Fibroblast of skin of right quadriceps (primary cell): ENCODE data around the gene GALK2.
A peak's percentile ranks its signal among the peaks of the same experiment; 100 is the strongest.

Experiments used
- DNase-seq: peaks from one replicate; pipeline ENCODE4 v3.0.0-alpha.2; 2013

The GALK2 gene

DNA sequence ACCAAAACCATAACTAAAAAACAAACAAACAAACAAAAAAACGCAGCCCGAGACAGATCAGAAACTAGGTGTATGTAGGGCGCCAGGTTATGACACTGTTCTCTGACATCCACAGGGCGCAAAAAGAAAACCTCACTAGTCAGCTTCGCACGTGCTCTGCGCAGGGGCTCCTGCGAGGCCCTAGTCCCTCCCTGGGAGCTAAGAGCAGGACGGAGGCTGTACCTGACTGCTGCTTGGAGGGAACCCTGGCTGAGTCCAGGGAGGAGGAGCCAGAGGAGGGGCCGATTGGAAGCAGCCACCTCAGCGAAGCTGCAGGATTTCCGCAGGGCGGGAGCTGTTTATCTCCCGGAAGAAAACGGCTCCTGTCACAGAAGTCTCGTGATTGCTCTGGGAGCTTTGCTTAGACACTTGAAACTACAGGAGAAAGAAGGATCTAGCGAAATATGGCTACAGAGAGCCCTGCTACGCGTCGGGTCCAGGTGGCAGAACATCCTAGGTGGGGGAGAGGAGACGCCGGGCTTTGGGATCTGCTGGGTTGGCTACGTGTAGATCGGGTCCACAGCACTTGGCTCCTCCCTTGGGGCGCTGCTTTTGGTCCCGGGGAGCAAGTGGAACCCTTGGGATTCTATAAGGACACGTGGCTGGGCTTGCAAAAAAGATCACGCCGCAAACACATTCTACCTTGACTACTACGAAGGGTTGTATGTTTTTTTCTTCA is at the start of gene GALK2:
Gene GALK2 (plus strand): TSS at position 368 of the 718 bp plus-strand sequence. CDS start 76 bp downstream, at position 444.
- DNase-seq = peak; percentile 81

DNA sequence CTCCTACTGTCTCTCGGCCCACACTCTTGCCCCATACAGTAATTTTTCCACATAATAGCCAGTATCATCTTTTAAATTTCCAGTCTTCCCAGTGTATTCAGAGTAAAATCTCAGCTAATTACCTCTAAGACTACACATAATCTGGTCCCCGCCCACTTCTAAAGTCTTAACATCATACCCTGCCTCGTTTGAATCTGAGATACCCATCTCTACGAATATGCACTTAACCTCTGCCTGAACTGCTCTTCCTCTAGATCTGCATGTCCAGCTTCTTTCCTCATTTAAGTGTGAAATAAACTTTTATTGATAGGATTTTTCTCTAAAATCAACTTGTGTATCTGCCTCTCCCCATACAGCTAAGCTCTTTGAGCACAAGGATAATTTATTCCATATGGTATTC is 49.2 kb upstream of the GALK2 start:
- no peak for DNase-seq

DNA sequence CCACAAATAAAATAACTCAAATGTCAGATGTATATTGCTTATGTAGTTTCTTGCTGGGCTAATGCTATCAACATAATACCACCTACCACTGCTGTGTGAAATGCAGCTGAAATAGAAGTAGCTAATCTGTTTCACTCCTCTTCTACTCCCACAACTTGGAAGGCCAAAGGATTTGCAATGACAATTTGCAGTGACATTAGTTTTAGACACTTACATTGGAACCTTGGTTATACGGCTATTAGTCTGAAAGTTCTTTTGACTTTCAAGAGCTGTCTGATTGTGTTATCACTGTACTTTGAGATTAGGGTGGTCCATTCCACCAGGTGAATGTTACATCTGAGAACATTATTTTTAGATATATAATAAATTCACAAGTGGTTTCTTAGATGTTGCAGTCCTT is 48.1 kb upstream of the GALK2 start:
- DNase-seq = no peak

DNA sequence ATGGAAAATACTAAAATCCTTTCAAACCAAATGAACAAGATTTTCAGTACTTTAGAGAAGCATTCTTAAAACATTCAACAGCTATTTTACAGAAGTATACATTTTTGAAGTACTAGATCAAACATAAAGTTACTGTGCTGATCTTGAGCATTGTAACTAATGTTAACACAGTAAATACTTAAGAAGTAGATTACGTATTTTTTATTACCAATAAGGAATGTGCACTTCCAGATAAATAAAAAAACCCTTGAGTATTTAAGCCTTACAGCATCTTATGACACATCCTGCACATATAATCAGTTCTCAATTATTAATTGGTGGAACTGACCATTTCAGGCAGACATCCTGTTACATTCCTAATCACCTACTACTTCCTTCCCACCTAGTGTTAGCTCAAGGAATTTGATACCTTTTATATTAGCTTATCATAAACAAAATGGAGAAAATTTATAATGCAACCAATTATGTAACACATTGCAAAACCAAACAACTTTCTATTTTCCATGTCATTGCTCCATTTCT is 47.4 kb upstream of the GALK2 start:
- DNase-seq = no peak

DNA sequence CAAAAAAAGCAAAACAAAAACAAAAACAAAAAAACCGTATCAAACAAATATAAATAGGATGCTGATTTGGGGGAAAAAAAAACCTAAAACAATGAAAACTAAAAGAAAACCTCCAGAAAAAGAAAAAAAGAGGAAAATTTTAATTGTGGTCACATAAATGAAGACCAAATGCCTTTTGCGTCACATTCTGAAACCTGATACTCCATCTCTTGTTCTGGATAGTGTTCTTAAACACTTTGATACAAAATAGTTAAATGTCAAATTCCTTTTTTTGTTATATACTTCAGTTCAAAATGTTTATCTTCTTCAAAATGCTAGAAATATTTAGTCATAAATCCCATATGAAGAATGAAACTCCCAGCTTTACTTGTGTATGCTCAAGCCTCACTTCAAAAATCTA is 45.7 kb upstream of the GALK2 start:
- no peak for DNase-seq

DNA sequence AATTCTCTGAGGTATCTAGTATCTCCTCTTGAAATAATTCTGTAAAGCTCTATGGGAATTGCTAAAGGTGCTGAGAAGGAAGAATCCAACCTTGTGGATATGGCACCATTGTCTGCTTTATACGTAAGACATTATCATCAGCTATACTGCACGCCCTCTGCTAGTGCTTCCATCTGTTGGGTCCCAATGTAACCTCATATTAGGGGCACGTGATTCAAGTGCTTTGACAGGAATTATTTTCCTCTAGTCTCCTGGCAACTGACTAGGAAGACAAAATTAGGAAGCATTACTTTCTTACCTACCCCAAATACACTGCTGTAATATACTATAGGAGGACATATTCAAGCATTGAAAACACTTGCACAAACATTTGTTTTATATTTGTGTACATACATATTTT is 38.6 kb upstream of the GALK2 start:
- DNase-seq = no peak

DNA sequence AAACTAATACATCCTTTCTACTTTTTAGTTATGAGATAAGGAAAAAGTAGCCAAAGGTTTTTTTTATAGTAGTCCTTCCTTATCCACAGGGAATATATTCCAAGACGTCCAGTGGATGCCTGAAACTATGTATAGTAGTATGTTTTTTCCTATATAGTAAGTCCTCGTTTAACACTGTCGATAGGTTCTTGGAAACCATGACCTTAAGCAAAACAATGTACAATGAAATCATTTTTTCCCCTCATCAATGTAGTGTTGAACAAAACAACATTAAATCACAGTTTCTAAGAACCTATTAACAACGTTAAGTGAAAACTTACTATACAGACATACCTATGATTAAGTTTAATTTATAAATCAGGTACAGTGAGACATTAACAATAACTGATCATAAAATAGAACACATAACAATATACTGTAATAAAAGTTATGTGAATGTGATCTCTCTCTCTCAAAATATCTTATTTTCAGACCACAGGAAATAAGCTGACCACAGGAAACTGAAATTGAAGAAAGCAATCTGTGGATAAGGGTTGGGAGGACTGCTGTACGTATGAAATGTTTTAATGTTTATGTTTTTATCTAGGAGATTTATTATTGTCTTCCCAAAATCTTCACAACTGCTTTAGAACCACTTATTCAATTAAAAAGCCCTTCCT is 35.2 kb upstream of the GALK2 start:
- peak; percentile 24 for DNase-seq

DNA sequence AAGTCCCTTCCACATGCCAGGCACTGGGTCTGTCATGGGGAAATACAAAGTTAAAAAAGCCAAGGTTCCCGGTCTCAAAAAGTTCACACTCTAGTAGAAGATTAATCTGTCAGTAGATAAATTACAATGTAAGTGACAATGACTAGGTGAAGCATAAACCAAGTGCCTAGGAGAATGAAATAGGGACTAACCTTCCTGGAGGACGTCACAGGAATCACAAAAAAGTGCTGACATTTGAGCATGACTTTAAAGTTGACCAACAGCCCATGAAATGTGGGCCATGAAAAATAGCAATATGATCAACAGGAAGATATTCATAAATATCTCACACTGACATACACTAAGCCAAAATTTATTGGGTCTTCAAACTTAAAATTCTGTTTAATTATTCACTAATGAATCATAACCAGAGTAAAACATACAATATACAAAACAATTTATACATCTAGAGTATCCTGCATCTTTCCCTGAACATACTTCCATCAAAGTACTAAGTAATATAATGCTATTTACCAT is 34.6 kb upstream of the GALK2 start:
- peak; percentile 2 for DNase-seq

DNA sequence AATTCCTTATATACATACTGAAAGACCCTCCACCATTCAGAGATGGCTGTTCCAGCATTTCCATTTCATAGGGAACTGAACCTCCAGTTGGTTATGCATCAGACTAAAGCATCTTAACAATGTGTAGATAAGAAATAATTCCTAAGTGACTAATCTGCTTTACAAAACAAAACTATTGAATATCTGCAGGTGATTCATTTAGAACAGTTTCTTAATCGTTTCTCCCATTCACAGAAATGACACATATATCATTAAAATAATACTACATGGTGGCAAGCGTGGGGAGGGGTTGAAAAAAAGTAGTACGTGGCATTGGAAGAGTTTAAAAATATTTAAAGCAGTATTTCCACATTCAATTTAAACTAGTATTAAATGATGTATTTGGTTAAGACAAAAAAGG is 34.1 kb upstream of the GALK2 start:
- peak; percentile 84 for DNase-seq

DNA sequence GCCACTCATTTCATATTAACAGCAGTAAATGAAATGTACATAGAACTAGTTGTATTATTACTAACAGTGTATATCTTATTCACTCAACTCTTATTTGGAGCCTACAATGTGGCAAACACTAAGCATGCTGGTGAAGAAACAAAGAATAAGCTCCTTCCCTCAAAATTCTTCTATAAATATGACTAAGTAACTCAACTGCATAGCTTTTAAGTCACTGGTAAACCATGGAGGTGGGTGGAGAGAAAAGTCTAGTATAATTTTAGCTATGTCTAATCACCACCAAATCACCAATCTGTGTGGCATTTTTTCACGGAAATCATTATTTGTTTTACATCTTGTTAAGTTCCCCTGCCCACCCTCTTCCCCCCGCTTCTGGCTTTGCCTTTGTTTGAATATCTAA is 32.2 kb upstream of the GALK2 start:
- DNase-seq = peak; percentile 48

DNA sequence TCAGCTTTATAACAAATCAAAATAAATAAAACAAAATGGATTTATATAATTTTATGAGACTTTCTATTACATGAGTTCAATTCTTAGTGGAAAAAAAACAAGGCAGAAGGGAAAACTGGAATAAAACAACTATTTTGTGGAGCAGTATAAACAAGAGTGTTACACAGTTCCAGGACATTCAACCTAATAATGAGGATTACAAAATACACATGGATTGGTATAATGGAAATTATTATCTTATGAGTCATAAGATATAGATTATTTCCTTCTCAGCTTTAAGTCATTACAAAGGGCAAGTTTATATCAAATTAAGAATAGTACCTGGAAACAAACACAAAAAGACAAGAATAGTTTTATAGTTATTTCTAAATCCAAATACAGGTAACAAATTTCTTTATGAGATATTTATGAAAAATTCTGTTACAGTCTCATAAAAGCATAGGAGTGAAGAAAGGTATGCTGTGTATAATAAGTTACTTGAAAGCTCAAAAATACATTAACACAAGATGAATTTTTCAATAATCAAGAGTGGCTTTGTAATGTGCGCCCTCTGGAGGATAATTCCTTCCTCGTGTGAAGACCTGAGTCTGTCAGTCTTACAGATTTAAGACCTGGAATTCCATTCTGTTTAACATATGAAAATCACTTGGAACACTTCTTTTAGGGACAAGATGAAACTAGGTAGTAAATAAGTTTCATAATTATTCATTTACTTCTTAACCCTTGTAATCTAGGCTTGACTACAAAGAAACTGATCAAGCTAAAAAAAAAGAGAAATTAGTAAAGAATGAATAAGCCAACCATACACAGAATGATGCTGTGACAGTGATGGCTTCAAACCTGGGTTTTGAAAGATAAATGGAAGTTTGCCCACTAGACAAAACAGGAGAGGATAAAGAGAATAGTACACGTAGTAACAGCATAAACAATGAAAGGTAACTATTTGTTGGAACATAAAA is 24.1 kb upstream of the GALK2 start:
- DNase-seq = peak; percentile 62

DNA sequence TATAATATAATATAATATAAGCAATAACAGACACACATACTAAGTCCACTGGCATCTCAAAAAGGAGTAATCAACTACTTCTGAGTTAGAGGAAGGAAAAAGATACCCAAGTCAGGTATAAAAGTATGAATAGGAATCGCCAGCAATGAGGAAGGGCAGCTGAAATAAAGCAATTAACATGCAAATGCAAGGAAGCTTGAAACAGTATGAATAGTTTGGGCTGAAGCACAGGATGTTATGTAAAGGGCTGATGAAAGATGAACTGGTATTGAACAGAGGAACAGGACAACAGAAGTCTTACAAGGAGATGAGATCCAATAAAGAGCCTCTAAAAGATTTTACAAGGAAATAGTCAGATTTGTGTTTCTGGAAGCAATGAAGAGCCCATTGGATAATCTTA is 21.7 kb upstream of the GALK2 start:
- no peak for DNase-seq

DNA sequence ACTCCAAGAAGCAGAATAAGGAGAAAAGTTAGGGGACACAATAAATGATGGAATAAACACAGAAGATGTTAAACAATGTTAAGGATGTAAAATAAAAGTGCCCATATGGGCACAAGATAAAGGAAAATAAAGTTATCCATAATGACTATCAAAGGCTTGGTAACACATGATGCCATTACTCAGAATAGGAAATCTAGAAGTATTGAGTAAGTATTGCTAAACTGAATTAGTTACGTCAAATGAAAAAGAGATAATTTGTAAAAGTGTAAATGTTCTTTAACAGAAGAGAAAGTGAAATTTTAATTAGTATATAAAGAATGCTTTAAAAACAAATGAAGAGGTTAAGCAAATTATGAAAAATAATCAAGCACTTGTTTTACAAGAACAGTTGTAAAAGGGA is 21.3 kb upstream of the GALK2 start:
- no peak for DNase-seq

DNA sequence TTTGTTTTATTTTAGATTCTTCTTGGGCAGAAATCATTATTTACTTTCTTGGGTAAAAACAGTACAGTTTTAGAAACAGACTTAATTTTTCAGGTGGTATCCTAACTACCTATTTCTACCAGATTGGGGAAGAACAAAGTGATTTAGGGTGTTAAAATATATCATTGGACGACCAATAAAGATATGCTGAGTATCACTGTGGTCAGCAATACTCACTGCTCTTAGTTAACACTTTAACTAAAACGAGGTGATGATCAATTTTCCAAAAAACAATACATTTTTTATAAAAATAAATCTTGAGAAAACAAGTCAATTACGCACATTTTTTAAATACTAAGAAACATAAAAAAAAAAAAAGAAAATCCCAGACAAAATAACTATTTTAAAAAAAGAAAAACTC is 18.2 kb upstream of the GALK2 start:
- DNase-seq = no peak

DNA sequence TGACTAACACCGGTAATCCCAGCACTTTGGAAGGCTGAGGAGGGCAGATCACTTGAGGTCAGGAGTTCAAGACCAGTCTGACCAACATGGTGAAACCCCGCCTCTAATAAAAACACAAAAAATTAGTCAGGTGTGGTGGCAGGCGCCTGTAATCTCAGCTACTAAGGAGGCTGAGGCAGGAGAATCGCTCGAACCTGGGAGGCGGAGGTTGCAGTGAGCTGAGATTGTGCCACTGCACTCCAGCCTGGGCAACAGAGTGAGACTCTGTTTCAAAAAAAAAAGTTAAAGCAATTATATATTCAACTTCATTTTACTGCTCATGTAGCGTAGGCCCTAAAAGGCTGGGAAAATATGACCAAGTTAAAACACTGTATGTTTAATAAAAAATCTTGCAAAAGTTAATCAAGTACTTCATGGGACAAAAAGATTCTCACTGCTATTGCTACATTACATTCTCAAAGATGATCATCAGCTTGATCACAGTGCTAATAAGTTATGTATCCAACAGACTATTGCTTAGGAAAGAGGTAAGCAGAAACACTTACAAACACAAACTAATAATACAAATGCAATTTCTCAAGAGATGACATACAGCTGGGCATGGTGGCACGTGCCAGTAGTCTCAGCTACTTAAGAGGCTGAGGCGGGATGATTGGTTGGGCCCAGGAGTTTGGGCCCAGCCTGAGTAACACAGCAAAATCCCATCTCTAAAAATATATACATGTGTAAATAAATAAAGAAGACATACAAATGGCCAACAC is 17.3 kb upstream of the GALK2 start:
- DNase-seq = no peak

DNA sequence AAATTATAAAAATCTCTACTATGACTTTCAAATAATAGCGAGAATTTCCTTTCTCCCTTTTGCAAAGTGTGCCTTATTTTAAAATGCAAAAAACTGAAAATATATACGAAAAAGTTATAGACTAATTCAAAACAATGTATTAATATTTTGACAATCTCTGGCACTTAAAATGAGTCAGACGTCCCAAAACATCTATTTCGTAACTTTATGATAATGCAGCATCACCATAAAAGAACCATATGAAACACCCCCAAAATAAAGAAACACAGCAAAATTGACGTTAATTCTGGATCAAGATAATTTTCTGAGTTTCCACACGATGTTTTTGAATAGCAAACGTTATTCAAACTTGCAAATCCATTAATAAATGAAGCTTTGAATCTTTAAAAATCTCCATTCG is 15.7 kb upstream of the GALK2 start:
- no peak for DNase-seq

DNA sequence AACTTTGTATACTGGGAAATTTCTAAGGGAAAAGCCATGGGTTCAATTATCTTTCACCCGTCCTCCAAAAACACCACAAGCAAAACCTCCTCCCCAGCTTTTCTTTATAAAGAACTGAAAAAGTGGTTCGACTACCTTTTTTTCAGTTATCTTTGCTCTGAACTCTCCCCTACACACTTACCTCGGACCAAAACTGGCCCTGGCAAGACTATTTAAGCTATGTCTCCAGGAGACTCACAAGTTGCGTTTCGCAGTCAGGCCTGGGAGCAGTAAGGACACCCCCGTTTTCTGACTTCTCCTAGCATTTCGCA is 15.3 kb upstream of the GALK2 start:
- no peak for DNase-seq

DNA sequence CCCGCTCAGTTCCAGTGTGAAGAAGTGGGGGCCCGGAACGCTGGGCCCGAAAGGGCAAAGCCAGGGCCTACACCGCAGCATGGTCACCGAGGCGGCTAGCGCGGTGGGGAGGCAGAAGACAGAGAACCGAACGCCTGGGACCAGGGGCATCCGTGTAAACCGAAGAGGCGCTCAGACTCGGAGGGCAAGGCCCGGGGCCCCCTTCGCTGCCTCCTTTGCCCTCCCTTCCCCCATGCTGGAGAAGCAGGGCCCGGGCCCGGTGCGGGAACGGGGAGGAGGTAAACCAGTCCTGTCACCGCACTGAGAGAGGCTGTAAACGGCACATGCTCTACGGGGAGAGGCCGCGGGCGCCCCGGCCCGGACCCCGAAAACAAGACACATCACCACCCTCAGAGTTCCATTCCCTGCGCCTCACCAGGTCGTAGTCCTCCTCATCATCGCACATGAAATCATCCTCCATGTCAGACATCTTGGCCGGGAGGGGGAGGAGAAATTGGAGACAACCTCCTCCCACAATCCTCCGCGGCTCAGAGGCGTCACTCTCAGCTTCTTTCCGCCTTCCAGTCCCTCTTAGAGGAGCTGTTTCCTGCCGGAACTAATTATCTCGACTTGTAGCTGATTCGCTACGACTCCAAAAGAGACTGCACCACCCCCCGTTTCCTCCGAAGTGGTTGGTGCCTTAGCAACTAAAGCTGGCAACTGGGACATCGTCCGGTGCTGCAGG is 14.8 kb upstream of the GALK2 start, which contains the start of gene COPS2:
Gene COPS2 (minus strand): TSS at position 490 of the 724 bp plus-strand sequence. CDS start 21 bp downstream, at position 469.
- peak; percentile 98 for DNase-seq

DNA sequence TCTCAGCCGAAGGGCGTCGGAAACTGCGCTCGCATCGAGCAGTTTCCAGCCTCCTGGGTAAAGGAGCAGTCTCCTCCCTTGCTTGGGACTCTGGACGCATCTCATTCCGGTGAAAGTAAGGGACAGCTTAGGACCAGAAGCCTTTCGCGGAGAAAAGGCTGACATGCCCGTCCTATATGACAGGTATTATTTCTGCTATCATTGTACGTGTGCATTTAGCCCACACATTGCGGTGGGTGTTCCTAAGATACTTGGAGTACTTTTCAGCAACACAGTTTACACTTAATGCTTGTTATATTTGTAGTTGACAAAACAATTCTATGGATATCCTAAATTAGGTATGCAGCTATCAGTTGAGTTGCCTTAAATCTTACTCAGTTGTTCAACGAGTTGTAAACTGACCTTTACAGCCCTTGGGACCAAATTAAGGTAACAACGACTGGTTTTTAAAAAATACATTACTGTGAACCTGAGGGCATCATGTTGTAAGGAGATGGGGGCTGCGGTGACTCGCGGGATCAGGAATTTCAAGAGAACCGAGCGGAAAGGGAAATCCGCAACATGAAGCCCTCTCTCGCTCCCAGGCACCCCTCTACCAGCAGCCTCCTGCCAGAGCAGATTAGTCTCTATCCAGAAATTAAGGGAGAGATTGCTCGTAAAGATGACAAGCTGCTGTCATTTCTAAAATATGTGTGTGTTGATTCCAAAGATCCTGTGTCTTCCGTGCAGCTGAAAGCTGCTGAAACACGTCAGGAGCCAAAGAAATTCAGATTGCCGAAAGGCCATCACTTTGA is 14.0 kb upstream of the GALK2 start:
- no peak for DNase-seq

DNA sequence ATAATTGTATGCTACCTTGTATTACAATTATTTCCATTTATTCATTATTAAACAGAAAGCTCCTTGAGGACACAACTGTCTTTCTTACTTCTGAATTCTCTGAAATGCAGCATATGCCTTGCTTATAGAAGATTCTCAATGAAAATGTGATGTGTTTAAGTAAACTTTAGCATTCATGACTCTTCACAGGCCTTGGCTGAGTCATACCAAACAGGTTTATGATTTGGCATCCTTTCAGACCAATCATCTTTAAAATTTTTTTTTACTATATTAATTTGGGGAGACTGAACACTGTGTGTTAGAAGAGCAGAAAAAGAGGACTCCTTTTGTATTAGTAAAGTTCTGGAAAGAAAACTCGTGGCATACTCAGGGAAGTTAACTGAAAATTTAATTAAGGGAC is 6.4 kb upstream of the GALK2 start:
- no peak for DNase-seq

DNA sequence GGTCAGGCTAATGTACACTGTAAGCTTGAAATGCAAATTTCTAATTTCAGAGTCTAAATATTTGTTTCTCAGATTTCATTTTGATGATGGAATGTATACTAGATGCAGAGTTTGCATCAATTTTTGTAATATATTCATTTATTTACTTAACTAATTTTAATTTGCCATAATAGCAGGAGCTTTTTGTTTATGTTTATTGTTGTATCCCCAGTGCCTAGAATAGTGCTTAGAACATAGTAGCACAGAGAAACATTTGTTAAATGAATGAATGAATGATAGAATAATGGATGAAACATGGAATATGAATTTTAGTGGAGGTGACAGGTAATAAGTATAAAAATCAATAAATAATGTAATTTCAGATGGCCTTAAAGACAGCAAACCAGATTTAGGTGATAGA is 5.2 kb upstream of the GALK2 start:
- no peak for DNase-seq
